Adrenal gland (tissue), 5 donors: ENCODE results near the gene FTSJ3.
"Not testable (repeated sequence)": the region's sequence is repeated elsewhere in the genome, so short reads cannot be mapped to it uniquely, and the experiment has no call there.

Experiments
- POLR2A ChIP-seq, 2 donors: fragments of 450-650 bp; IDR thresholded peaks; one replicate each; pipeline ENCODE4 v1.6.1; 2017; ENCODE audit warnings: antibody characterized with exemption in 2 of 2, mild to moderate bottlenecking in 2 of 2, moderate library complexity in 1 of 2
- TF ChIP-seq, protein P1 (sequence below), 6 experiments: fragments of 450-650 bp in 4 of 6; fragments of 200-600 bp in 2 of 6; sonication (generic) in 1 of 6; IDR thresholded peaks; 1 replicate in 5 of 6; 2 replicates in 1 of 6; pipeline versions ENCODE4 v1.5.1 to v1.8.0; 2016 to 2021; ENCODE audit warnings: antibody characterized with exemption in 6 of 6, mild to moderate bottlenecking in 2 of 6, moderate library complexity in 1 of 6
- donor health status: DM: no; HTN: no; CAD: no.

- TF ChIP-seq, protein P1, sequence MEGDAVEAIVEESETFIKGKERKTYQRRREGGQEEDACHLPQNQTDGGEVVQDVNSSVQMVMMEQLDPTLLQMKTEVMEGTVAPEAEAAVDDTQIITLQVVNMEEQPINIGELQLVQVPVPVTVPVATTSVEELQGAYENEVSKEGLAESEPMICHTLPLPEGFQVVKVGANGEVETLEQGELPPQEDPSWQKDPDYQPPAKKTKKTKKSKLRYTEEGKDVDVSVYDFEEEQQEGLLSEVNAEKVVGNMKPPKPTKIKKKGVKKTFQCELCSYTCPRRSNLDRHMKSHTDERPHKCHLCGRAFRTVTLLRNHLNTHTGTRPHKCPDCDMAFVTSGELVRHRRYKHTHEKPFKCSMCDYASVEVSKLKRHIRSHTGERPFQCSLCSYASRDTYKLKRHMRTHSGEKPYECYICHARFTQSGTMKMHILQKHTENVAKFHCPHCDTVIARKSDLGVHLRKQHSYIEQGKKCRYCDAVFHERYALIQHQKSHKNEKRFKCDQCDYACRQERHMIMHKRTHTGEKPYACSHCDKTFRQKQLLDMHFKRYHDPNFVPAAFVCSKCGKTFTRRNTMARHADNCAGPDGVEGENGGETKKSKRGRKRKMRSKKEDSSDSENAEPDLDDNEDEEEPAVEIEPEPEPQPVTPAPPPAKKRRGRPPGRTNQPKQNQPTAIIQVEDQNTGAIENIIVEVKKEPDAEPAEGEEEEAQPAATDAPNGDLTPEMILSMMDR (IDR thresholded peaks at IDR 0.05): not testable (repeated sequence)
- TF ChIP-seq POLR2A (IDR thresholded peaks at IDR 0.05): not testable (repeated sequence)
Observed at GRCh38 chr17:63870292-63870665, 42.8 kb upstream of the FTSJ3 start.
